ENCODE measurements around the gene EPB41L5.

GRCh38 chr2:120221616-120222015 is 208.7 kb downstream of the EPB41L5 start:
- no peak for TF ChIP-seq EZH2 (IDR thresholded peaks at IDR 0.05; ENCODE audit: low read length)
- TF ChIP-seq, protein P1, sequence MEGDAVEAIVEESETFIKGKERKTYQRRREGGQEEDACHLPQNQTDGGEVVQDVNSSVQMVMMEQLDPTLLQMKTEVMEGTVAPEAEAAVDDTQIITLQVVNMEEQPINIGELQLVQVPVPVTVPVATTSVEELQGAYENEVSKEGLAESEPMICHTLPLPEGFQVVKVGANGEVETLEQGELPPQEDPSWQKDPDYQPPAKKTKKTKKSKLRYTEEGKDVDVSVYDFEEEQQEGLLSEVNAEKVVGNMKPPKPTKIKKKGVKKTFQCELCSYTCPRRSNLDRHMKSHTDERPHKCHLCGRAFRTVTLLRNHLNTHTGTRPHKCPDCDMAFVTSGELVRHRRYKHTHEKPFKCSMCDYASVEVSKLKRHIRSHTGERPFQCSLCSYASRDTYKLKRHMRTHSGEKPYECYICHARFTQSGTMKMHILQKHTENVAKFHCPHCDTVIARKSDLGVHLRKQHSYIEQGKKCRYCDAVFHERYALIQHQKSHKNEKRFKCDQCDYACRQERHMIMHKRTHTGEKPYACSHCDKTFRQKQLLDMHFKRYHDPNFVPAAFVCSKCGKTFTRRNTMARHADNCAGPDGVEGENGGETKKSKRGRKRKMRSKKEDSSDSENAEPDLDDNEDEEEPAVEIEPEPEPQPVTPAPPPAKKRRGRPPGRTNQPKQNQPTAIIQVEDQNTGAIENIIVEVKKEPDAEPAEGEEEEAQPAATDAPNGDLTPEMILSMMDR (optimal IDR thresholded peaks at IDR 0.05 in 1 of 3, IDR thresholded peaks at IDR 0.05 in 1 of 3, conservative IDR thresholded peaks at IDR 0.05 in 1 of 3; ENCODE audit: extremely low read depth in 1 of 3, insufficient read depth in 2 of 3, low read length in 3 of 3): no peak

Data from keratinocyte (primary cell).